ENCODE results near the gene PLCXD3. TPM values are rescaled to one million over a fixed set of nuclear protein-coding genes. Genes with fewer than 3 reads are reported as not detected.
A peak's percentile ranks its signal among the peaks of the same experiment; 100 is the strongest.

Gene PLCXD3
- total RNA-seq, 1 experiment from 2014 or later = 0.11 TPM

- no TSS peak for BruUV-seq (replicated peaks)
- H4K20me1 ChIP-seq (ENCODE audit: insufficient read depth) = no peaks in the 10 kb centered on the region
- H3K9me2 ChIP-seq (ENCODE audit: insufficient read depth) = no peaks in the 10 kb centered on the region
- no peak overlapping the region for H3K27ac ChIP-seq
- H3K4me2 ChIP-seq = no peak overlapping the region
- CTCF ChIA-PET = interaction anchor here (0.6 kb wide), 1 partner anchor 1102 kb away, joined by 3 read pairs; no protein-coding TSS in a partner anchor
- intact Hi-C loops (cut with micrococcal nuclease; ENCODE audit: unreplicated experiment) = no loop called here
- no peaks in the 10 kb centered on the region for H3K4me1 ChIP-seq (replicated peaks; ENCODE audit: insufficient read depth)
- no peak overlapping the region for H3K4me3 ChIP-seq
- H3K9me3 ChIP-seq (ENCODE audit: insufficient read depth, low read depth) = no peaks in the 10 kb centered on the region
- no peak for DNase-seq
- TF ChIP-seq EZH2 (IDR thresholded peaks at IDR 0.05; ENCODE audit: low read depth) (no peak), CTCF (conservative IDR thresholded peaks at IDR 0.05) (no peak)
- H2AFZ ChIP-seq = no peak overlapping the region
- H3K36me3 ChIP-seq (ENCODE audit: low read depth) = no peaks in the 10 kb centered on the region
- H3F3A ChIP-seq (ENCODE audit: insufficient read depth, low read depth) = no peaks in the 10 kb centered on the region
- POLR2A ChIA-PET (ENCODE audit: unreplicated experiment) = no interaction called here
- no peaks in the 10 kb centered on the region for H3K79me2 ChIP-seq (ENCODE audit: low read depth)
- no peaks in the 10 kb centered on the region for H3K27me3 ChIP-seq (ENCODE audit: insufficient read depth, low read depth)
Observed at GRCh38 chr5:41373230-41373629, 137.2 kb downstream of the PLCXD3 start.

GRCh38 chr5:41371738-41372137, 138.7 kb downstream of the PLCXD3 start:
- no peaks in the 10 kb centered on the region for H3K4me1 ChIP-seq (replicated peaks; ENCODE audit: insufficient read depth)
- H3K36me3 ChIP-seq (ENCODE audit: low read depth) = no peaks in the 10 kb centered on the region
- CTCF ChIA-PET = no interaction called here
- H4K20me1 ChIP-seq (ENCODE audit: insufficient read depth) = no peaks in the 10 kb centered on the region
- TF ChIP-seq CTCF (conservative IDR thresholded peaks at IDR 0.05) = no peak
- TF ChIP-seq EZH2 (IDR thresholded peaks at IDR 0.05; ENCODE audit: low read depth) = no peak
- BruUV-seq (replicated peaks) = no TSS peak
- peak in 1 of 2 experiments; percentile 56 for DNase-seq
- no peak overlapping the region for H3K4me3 ChIP-seq
- H3K9me3 ChIP-seq (ENCODE audit: insufficient read depth, low read depth) = no peaks in the 10 kb centered on the region
- H3K4me2 ChIP-seq = no peak overlapping the region
- H3K27me3 ChIP-seq (ENCODE audit: insufficient read depth, low read depth) = no peaks in the 10 kb centered on the region
- no peak overlapping the region for H2AFZ ChIP-seq
- no peaks in the 10 kb centered on the region for H3K79me2 ChIP-seq (ENCODE audit: low read depth)
- intact Hi-C loops (cut with micrococcal nuclease; ENCODE audit: unreplicated experiment) = no loop called here
- no peaks in the 10 kb centered on the region for H3F3A ChIP-seq (ENCODE audit: insufficient read depth, low read depth)
- no peaks in the 10 kb centered on the region for H3K9me2 ChIP-seq (ENCODE audit: insufficient read depth)
- POLR2A ChIA-PET (ENCODE audit: unreplicated experiment) = no interaction called here
- no peak overlapping the region for H3K27ac ChIP-seq

- no peak for DNase-seq
- H3K4me1 ChIP-seq (replicated peaks; ENCODE audit: insufficient read depth) = no peaks in the 10 kb centered on the region
- H3K79me2 ChIP-seq (ENCODE audit: low read depth) = no peaks in the 10 kb centered on the region
- no peak overlapping the region for H2AFZ ChIP-seq
- ChIA-PET CTCF (no interaction called here), POLR2A (ENCODE audit: unreplicated experiment) (interaction anchor here (0.7 kb wide), 1 partner anchor 138 kb away, joined by 3 read pairs; no protein-coding TSS in a partner anchor)
- H3K4me3 ChIP-seq = no peak overlapping the region
- no peak overlapping the region for H3K4me2 ChIP-seq
- no peaks in the 10 kb centered on the region for H3F3A ChIP-seq (ENCODE audit: insufficient read depth, low read depth)
- H3K27ac ChIP-seq = no peak overlapping the region
- no peaks in the 10 kb centered on the region for H3K9me3 ChIP-seq (ENCODE audit: insufficient read depth, low read depth)
- H3K9me2 ChIP-seq (ENCODE audit: insufficient read depth) = no peaks in the 10 kb centered on the region
- TF ChIP-seq CTCF (conservative IDR thresholded peaks at IDR 0.05) (no peak), EZH2 (IDR thresholded peaks at IDR 0.05; ENCODE audit: low read depth) (no peak)
- H4K20me1 ChIP-seq (ENCODE audit: insufficient read depth) = no peaks in the 10 kb centered on the region
- no peaks in the 10 kb centered on the region for H3K36me3 ChIP-seq (ENCODE audit: low read depth)
- no peaks in the 10 kb centered on the region for H3K27me3 ChIP-seq (ENCODE audit: insufficient read depth, low read depth)
- BruUV-seq (replicated peaks) = no TSS peak
- intact Hi-C loops (cut with micrococcal nuclease; ENCODE audit: unreplicated experiment) = no loop called here
Observed at GRCh38 chr5:41370482-41370881, 139.9 kb downstream of the PLCXD3 start.

All from PC-9 (cell line).